ENCODE data around the gene SPRY1. TPM values are rescaled to one million over a fixed set of nuclear protein-coding genes. Genes with fewer than 3 reads are reported as not detected.

Gene SPRY1
- polyA plus RNA-seq, 3 donors, result 83.5 to 110 (median 90.4) TPM

DNA sequence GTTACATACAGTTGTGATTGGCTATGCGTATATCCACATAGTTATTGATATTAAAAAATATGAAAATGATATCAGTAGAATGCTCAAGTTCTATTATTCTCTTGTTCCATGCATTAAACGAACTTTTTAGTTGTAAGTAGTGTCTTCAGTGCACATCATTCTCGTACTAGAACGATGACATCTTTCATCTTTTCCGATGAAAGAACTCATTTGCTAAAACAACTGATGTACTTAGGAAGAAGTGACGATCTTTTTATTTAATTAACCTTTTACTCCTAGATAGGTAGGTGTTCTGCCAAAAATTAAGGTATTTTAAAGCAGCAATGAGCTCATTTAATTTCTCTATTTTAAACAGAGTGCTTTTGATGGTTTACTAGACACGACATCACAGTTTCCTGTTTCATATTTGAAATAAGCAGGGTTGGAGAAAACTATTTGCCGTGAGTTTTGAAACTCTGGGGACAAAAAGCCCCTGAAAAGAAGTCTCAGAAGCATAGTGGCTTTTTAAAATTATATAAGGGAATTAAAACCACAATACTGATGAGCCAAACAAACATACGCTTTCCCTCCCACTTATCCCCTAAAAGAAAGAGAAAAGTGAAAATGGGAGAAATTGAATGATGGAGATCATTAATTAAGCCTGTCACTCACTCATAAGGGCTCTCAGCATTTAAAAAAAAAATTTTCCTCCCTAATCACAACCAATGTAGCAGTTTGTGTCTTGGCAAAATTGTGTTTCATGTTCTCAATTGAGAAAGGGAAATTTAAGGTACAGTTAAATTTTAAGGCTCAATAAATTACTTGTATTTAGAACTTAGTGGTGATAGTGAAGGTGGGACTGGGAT, 25.6 kb downstream of the SPRY1 start:
- DNase-seq (ENCODE audit: extremely low read depth in 1 of 11, low read depth in 9 of 11, low spot score in 4 of 11), result no peak

DNA sequence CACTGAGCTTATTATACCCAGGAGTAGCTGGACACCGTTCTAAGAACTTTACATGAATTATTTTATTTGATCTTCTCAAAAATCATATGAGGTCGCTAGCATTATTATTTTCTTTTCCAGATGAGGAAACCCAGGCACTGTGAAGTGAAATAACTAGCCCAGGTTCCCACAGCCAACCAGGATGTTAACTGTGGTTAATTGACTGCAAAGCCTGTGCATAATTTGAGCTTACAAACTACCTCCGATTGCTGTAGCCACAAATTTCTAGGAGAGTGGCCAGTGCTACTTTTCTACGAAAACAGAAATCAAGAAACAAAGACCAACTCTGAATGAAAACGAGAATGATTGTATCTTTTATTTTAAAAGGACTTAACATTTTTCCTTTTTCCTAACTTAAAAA, 27.2 kb downstream of the SPRY1 start:
- no peak for DNase-seq (ENCODE audit: extremely low read depth in 1 of 11, low read depth in 9 of 11, low spot score in 4 of 11)

DNA sequence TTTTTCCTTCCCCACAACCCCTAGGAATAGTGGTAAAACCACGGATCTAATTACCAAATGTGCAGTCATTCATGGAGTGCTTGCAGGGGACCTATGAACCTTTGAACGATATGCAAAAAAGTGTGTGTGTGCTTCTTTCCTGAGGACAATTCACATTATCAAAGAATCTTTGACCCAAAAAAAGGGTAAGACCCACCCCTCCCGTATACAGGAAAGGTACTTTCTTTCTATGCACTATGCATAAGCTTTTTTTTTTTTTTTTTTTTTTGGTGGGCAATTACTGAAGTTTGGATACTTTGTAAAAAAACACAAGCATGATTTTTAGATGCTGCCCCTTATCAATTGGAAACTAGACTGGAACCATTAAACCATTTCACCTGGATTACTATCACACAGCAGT, 31.4 kb downstream of the SPRY1 start:
- DNase-seq (ENCODE audit: extremely low read depth in 1 of 11, low read depth in 9 of 11, low spot score in 4 of 11), result no peak

DNA sequence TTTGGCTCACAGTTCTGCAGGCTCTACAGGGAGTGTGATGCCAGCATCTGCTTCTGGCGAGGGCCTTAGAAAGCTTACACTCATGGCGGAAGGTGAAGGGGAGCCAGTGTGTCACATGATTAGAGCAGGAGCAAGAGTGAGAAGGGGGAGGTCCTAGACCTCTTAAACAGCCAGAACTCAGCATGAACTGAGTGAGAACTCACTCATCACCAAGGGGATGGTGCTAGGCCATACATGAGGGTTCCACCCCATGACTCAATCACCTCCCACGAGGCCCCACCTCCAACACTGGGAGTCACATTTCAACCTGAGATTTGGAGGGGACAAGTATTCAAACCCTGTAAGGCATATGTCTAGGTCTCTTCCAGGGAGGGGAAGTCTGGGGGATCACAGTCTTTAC, 33.4 kb downstream of the SPRY1 start:
- DNase-seq (ENCODE audit: extremely low read depth in 1 of 11, low read depth in 9 of 11, low spot score in 4 of 11), result no peak

DNA sequence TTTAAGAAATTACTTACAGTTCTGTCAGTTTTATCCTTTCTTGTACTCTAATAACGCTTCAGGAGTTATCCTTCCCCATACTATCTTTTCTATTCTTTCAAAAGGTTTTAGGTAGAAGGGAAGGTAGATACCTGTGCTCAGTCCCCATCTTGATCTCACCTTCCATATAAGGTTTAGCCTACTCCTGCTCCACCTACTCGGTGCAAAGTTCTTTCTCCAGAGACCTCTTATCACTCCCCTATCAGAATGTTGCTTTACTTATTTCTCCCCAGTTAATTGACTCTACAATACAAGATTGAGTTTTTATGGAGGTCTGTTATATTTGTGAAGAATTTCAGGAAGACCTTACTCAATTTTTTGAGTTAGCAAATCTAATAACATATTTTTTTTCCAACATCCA, 33.9 kb downstream of the SPRY1 start:
- no peak for DNase-seq (ENCODE audit: extremely low read depth in 1 of 11, low read depth in 9 of 11, low spot score in 4 of 11)

DNA sequence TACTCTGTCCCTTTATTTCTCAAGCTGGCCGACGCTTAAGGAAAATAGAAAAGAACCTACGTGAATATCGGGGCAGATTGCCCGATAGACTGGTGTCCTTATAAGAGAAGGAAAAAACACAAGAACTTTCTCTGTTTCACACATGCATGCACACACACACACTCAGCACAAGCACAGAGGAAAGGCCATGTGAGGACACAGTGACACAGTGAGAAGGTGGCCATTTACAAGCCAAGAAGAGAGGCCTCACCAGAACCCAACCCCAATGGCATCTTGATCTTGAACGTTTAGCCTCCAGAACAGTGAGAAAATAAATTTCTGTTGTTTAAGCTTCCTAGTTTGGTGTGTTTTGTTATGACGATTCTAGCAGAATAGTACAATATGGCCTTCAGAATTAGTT, 37.0 kb downstream of the SPRY1 start:
- DNase-seq (ENCODE audit: extremely low read depth in 1 of 11, low read depth in 9 of 11, low spot score in 4 of 11), result no peak

DNA sequence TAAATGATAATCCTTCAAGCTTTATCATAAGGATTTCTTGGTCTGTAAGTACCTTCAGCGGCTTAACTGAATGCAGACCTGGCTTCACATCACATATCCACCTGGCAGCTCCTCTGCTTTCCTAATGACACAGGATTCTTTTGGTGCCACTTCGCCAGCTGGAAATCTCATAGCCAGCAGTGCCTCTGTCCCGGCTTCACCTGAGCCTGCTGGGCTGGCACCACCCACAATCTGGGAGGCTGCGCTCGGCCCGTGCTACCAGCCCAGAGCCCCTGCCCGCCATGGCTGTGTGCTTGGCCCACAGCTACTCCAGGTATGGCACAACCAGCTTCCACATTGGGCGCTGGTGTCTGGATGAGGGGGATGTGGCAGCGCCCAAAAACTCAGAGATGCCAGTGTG, 37.4 kb downstream of the SPRY1 start:
- no peak for DNase-seq (ENCODE audit: extremely low read depth in 1 of 11, low read depth in 9 of 11, low spot score in 4 of 11)

DNA sequence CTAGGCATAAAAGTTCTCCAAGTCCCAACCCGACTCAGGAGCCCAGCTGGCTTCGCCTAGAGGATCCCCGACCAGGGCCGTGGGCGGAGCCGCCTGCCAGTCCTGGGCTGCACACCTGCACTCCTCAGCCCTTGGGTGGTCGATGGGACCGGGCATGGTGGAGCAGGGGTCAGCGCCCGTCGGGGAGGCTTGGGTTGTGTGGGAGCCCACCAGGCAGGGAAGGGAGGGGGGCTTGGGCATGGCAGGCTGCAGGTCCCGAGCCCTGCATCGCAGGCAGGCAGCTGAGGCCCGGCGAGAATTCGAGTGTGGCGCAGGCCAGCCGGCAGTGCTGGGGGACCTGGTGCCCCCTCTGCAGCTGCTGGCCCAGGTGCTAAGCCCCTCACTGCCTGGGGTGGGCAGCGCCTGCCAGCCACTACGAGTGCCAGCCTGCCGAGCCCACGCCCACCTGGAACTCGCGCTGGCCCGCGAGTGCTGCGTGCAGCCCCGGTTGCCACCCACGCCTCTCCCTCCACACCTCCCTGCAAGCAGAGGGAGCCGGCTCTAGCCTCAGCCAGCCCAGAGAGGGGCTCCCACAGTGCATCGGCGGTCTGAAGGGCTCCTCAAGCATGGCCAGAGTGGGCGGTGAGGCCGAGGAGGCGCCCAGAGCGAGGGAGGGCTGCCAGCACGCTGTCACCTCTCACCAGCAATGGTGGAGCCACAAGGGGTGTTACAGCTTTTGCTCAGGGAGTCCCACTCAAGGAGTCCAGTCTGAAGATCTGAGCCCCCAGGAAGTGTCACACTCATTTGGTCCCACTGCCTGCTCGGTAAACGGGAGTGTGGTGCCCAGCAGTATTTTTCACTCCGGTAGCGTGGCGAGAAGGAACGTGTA, 38.9 kb downstream of the SPRY1 start:
- DNase-seq (ENCODE audit: extremely low read depth in 1 of 11, low read depth in 9 of 11, low spot score in 4 of 11), result no peak

DNA sequence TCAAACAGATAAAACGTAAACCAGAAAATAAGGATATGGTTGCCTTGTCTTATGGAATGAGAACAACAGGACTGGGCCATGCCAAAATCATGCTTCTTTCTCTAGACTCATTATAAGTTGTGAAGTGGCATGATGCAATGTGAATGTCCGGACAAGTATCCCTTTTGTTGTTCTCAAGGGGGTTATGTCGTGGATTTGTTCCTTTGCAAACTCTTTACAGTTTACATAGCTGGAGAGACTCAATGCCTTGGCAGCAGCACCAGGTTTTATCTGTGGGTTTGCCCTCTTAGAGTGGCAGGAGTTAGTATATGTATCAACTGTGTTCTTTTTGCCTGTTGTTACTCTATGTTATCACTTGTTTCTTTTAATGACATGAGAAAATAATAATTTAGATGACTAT, 41.4 kb downstream of the SPRY1 start:
- no peak for DNase-seq (ENCODE audit: extremely low read depth in 1 of 11, low read depth in 9 of 11, low spot score in 4 of 11)

DNA sequence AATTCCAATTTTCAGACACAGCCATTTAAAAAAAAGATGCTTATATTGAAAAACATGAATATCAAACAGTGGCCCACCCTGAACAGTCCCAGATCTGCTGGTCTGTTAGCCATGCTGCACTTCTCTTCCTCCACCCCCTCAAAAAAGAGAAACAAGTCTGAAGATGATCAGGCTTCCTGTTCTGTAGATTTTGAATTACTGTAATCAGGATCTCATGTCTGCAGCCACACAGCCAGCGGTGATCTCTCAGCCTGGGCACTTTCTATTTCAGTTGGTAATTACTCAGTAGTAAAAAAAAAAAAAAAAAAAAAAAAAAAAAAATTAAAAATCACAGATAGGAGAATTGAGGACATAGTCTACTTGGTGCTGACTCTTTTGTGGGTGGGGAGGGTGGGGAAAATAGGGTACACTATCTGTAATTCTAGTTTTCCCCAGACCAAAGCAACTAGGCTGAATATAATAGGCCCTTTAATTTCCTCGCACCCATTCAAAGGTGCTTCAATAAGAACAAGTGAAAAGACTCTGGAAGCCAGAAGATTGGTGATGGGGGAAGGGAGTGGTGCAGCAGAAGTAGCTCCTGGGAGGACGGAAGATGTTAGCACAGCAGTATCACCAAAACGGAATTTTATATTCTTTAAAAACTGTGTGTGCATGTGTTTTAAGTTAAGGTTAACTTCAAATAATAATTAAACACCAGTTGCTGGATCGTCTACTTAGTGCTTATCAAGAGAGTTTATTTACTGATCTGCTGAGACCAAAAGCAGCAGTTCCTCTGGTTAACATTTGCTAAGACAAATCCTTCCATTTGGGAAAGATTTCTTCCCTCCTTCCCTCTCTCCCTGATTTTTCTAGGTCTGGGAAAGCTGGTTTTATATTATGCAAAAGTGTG, 47.0 kb downstream of the SPRY1 start:
- no peak for DNase-seq (ENCODE audit: extremely low read depth in 1 of 11, low read depth in 9 of 11, low spot score in 4 of 11)

DNA sequence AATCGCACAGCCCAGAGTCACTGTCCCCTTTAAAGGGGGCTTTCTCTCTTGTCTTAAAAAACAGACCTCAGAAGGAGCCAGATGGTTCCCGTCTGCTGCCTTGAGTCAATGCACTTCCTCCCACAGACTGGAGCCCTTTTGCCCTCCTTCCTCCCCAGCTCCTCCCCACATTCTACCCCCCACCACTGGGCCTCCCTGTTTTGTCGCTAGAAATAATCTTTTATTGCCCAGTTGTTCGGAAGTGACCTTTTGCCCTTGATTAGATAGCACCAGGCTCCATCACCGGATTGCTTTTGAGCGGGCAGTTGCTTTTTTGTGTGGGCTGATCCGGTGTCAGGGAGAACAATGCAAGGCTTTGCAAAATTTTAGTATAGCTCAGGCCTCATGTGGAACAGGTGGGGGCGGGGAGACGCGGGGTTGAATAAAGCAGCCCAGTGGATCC, 47.7 kb downstream of the SPRY1 start:
- DNase-seq (ENCODE audit: extremely low read depth in 1 of 11, low read depth in 9 of 11, low spot score in 4 of 11), result peak; percentile 61 to 84 (median 71)

DNA sequence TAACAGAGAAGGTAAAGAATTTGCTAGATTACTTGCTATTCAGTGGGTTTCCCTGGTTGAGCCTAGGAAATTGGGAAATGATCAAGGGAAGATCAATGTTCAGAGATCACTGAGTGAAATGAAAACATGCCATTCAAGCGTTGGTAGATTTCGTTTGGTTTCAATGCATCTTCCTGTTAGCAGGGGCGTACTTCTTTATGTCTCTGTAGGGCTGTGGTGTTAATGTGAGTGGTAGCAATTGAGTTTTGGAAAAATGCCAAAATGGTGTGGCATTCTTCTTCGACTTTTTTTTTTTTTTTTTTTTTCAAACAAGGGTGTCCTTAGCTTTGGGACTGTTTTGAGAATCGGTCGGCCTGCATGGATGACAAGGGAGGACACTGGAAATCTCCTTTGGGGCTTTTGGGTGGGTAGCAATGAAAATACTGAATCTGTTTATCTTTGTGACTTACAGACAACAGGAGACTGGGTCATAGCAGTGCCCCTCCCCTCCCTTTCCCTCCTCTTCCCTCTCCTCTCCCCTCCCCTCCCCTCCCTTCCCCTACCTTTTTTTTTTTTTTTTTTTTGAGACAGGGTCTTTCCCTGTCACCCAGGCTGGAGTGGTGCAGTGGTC, 50.4 kb downstream of the SPRY1 start:
- DNase-seq (ENCODE audit: extremely low read depth in 1 of 11, low read depth in 9 of 11, low spot score in 4 of 11), result no peak

DNA sequence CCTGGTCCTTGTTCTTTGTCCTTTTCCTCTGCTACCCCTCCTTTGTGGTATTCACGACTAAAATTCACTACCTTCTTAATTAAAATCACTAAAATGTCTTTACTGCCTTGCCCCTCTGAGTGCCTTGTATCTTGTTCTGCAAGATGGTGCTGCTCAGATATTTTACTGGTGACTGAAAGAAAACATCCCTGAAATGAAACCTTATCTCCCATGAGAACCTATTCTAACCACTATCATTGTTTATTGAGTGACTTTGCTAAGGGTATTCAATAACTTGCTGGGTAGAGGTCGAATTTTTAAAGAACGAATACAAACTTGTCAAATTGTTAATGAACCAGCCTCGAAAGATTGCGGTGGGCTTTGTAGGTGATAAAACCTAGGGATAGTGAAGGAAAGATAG, 52.8 kb downstream of the SPRY1 start:
- no peak for DNase-seq (ENCODE audit: extremely low read depth in 1 of 11, low read depth in 9 of 11, low spot score in 4 of 11)

DNA sequence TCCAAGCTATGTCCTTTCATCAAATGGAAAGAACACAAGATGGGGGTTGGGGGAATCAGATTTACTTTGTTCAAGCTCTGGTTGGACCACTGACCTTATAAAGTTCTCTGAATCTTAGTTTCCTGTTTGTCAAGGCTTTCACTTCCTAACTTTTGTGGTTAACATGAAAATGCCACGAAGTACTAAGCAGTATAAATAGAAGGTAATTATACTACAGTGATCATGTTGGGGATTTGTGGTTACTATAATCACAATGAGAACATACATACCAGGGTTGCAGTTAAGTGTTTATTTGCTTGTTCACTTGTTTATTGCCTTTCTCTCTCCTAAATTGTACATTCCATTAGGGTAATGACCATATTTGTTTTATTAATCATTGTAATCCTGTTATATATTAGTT, 53.2 kb downstream of the SPRY1 start:
- no peak for DNase-seq (ENCODE audit: extremely low read depth in 1 of 11, low read depth in 9 of 11, low spot score in 4 of 11)

DNA sequence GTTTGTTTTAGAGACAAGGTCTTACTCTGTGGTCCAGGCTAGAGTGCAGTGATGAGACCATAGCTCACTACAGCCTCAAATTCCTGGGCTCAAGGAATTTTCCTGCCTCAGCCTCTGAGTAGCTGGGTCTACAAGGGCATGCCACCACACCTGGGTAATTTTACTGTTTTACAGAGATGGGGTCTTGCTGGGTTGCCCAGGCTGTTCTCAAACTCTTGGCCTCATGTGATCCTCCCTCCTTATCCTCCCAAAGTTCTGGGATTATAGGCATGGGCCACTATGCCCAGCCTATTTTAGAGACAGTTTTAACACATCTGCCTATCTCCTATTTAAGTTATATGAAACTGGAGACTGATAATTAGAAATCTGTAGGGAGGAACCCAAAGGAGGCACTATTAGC, 53.8 kb downstream of the SPRY1 start:
- DNase-seq (ENCODE audit: extremely low read depth in 1 of 11, low read depth in 9 of 11, low spot score in 4 of 11), result no peak

DNA sequence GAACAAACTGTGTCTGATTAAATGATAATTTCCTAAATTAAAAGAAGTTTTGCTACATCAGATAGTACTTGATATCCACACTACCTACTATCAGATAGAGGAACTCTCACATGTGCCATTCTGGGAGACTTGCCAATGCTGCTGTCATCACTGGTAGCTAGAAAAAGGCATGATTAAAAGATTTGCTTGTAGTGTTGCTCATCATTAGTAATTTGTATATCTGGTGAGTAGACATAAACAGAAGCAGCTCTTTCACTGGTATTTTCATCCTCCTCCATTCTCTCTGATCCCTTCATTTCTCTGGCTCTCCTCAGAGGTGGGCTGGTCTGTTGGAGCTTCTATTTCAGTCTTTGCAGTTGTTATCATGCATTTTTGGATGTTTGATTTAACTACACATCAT, 56.0 kb downstream of the SPRY1 start:
- peak in 1 of 11 donors; percentile 14 for DNase-seq (ENCODE audit: extremely low read depth in 1 of 11, low read depth in 9 of 11, low spot score in 4 of 11)

DNA sequence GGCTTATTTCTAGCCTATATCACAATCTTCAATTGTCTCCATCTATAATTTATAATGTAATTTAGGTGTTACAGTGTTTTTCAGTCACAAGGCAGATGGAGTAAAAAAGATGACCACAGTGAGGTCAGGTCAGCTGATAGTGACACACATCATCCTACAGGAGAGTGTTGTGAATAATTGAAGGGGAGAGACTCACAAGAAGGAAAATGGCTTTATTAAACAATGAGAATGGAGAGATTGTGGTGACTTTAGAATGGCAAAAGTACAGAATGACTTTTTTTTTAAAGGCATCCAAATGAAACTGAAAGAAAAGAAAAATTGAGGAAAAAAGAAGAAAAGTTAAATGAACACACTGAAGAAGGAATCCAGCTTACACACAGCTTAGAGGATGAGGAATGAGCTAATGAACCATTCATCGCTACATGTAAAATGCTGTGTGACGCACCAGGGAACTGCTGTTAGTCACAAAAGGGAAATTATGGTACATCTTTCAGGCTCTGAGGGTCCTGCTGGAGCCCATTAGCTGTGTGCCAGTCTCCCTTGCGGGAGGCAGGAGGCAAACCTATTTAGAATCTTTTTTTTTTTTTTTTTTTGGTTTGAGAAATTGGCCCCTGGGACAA, 56.6 kb downstream of the SPRY1 start:
- DNase-seq (ENCODE audit: extremely low read depth in 1 of 11, low read depth in 9 of 11, low spot score in 4 of 11), result no peak
